Glutamatergic neuron (in vitro differentiated cells): Measurements from ENCODE around the gene GFOD1. TPM values are rescaled to one million over a fixed set of nuclear protein-coding genes. Genes with fewer than 3 reads are reported as not detected.
A peak's percentile ranks its signal among the peaks of the same experiment; 100 is the strongest.

ENCODE experiments used
- DNase-seq: peaks from one replicate; pipeline ENCODE4 v3.0.0; 2022
- H3K27ac Mint-ChIP-seq: one replicate; pipeline ENCODE4 v1.8.0; 2020; ENCODE audit warnings: mild to moderate bottlenecking, mixed read lengths, inconsistent platforms; ENCODE audit not compliant: unreplicated experiment
- H3K27me3 Mint-ChIP-seq: one replicate; pipeline ENCODE4 v1.8.0; 2020; ENCODE audit warnings: mild to moderate bottlenecking, moderate library complexity, mixed read lengths, inconsistent platforms; ENCODE audit not compliant: unreplicated experiment
- H3K36me3 Mint-ChIP-seq: one replicate; pipeline ENCODE4 v1.8.0; 2020; ENCODE audit warnings: mild to moderate bottlenecking, mixed read lengths, inconsistent platforms; ENCODE audit not compliant: unreplicated experiment
- H3K4me1 Mint-ChIP-seq: one replicate; pipeline ENCODE4 v1.8.0; 2020; ENCODE audit warnings: mild to moderate bottlenecking, low read depth, mixed read lengths, inconsistent platforms; ENCODE audit not compliant: unreplicated experiment
- H3K4me3 Mint-ChIP-seq: one replicate; pipeline ENCODE4 v1.8.0; 2020; ENCODE audit warnings: mild to moderate bottlenecking, mixed read lengths, inconsistent platforms; ENCODE audit not compliant: unreplicated experiment
- H3K9me3 Mint-ChIP-seq: one replicate; pipeline ENCODE4 v1.8.0; 2020; ENCODE audit warnings: mild to moderate bottlenecking, moderate library complexity, mixed read lengths, inconsistent platforms; ENCODE audit not compliant: unreplicated experiment
- total RNA-seq: library from RNA; stranded (reverse); fragmentation: NEBNext Ultra II Directional; extraction: Animal tissue kit (Norgen Biotek cat#: 25700); gene quantifications from one replicate; pipeline ENCODE4 v1.2.1, GENCODE V29; 2021; ENCODE audit not compliant: unreplicated experiment
- TF ChIP-seq, protein P1 (sequence below): fragments of 200-600 bp; sonication (generic); IDR thresholded peaks from one replicate; pipeline ENCODE4 v1.5.0; 2021; ENCODE audit not compliant: partially characterized antibody, unreplicated experiment

Gene GFOD1
- total RNA-seq, 1 donor from 2014 or later, result 4.1 TPM

DNA sequence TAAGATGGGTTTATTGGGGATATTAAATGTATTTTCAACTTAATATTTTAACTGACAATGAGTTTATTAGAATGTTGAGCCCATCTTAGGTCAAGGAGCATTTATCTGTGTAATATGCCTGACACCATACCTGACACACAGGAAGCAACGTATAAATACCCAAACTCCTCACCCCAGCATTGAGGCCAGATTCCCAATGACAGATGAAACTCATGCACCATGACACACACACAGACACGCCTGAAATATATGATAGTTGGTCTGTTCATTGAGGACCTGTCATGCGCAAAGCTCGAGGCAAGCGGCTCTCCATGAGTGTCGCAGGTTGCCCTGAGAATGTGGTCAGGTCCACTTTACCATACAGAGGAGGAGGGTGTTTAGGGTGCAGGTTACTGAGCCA, 64.1 kb downstream of the GFOD1 start:
- H3K36me3 Mint-ChIP-seq, result peaks cover 4% of the 10 kb centered on the region
- H3K9me3 Mint-ChIP-seq, result no peaks in the 10 kb centered on the region
- peaks cover 2% of the 10 kb centered on the region for H3K27me3 Mint-ChIP-seq
- TF ChIP-seq, protein P1, sequence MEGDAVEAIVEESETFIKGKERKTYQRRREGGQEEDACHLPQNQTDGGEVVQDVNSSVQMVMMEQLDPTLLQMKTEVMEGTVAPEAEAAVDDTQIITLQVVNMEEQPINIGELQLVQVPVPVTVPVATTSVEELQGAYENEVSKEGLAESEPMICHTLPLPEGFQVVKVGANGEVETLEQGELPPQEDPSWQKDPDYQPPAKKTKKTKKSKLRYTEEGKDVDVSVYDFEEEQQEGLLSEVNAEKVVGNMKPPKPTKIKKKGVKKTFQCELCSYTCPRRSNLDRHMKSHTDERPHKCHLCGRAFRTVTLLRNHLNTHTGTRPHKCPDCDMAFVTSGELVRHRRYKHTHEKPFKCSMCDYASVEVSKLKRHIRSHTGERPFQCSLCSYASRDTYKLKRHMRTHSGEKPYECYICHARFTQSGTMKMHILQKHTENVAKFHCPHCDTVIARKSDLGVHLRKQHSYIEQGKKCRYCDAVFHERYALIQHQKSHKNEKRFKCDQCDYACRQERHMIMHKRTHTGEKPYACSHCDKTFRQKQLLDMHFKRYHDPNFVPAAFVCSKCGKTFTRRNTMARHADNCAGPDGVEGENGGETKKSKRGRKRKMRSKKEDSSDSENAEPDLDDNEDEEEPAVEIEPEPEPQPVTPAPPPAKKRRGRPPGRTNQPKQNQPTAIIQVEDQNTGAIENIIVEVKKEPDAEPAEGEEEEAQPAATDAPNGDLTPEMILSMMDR, result no peak
- no peak overlapping the region for H3K4me3 Mint-ChIP-seq
- H3K4me1 Mint-ChIP-seq, result peaks cover 23% of the 10 kb centered on the region
- no peak for DNase-seq
- no peak overlapping the region for H3K27ac Mint-ChIP-seq

DNA sequence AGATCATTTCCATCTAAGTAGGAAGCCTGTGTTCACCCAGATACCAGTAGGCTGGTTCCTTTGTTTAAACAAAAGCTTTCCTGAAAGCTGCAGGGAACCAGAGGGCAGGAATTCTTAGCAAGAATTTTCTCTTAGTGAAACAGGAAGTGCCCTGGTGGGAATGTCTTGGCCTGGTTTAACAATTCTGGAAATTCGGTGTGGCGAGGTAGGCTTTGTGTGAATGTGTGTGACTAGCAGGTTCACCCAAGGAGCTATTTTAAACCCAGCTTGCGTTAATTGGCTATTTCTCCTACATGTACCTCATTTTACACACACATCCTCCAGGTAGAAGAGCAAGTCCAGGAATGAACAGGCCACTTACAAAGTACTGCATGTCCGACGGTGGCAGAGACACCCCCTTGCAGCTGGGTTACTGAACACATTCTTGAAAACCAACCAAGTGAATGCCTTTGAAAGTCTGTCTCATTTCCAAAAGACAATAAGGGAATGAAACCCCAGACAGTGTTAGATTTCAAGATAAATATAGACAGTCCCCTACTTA, 64.6 kb downstream of the GFOD1 start:
- no peak for DNase-seq
- Mint-ChIP-seq H3K9me3 (no peaks in the 10 kb centered on the region), H3K36me3 (peaks cover 4% of the 10 kb centered on the region), H3K4me3 (no peak overlapping the region), H3K4me1 (peaks cover 24% of the 10 kb centered on the region), H3K27me3 (peaks cover 2% of the 10 kb centered on the region), H3K27ac (no peak overlapping the region)
- TF ChIP-seq, protein P1, result no peak

DNA sequence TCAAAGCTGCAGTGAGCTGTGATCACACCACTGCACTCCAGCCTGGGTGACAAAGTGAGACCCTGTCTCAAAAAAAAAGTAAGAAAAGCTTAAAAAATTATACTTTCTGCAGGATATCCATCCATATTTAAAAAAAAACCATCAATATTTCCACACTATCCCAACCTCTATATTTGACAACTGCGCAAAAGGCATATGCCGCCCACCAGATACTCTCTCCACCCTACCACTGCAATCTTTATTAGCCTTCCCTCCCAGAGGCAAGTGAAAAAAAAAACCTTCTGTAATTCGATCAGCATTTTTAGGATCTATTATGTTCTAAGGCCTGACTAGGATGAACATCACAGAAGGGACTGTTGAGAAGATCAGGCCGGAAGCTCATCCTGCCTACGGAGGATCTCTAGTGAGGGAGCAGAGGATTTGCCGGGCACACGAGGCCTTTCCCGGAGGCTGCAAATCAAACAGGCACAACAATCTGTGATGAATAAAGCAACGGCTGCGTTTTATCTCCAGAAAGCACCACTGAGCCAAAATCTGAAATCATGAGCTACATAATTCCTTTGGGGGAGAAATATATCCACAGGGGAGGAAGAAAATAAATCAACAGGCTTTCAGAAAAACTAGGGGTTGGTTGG, 65.9 kb downstream of the GFOD1 start:
- TF ChIP-seq, protein P1, result no peak
- Mint-ChIP-seq H3K27ac (no peak overlapping the region), H3K4me1 (peaks cover 27% of the 10 kb centered on the region), H3K4me3 (no peak overlapping the region), H3K27me3 (peaks cover 2% of the 10 kb centered on the region), H3K9me3 (no peaks in the 10 kb centered on the region), H3K36me3 (peaks cover 4% of the 10 kb centered on the region)
- DNase-seq, result no peak

DNA sequence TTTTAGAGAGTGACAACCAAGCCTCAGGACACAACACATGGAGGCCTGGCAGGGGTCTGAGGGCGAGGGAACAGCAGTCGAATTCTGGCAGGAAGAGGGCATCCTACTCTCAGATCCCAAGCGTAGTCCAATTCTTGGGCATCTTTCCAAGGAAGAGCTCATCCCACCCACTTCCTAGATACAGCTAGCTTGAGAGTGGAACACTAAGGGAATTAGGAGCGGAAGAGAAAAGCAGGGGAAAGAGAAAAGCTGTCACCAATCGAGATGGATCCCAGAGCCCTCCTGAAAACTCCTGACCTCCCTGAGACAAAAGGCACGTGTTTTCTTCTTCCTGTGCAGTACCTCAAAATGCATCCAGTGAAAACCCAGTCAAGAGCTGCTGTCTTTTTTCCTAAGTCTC, 67.1 kb downstream of the GFOD1 start:
- no peaks in the 10 kb centered on the region for H3K9me3 Mint-ChIP-seq
- TF ChIP-seq, protein P1, result no peak
- DNase-seq, result no peak
- H3K4me1 Mint-ChIP-seq, result peaks cover 27% of the 10 kb centered on the region
- H3K27me3 Mint-ChIP-seq, result peaks cover 2% of the 10 kb centered on the region
- H3K27ac Mint-ChIP-seq, result no peak overlapping the region
- no peak overlapping the region for H3K4me3 Mint-ChIP-seq
- H3K36me3 Mint-ChIP-seq, result peaks cover 4% of the 10 kb centered on the region

DNA sequence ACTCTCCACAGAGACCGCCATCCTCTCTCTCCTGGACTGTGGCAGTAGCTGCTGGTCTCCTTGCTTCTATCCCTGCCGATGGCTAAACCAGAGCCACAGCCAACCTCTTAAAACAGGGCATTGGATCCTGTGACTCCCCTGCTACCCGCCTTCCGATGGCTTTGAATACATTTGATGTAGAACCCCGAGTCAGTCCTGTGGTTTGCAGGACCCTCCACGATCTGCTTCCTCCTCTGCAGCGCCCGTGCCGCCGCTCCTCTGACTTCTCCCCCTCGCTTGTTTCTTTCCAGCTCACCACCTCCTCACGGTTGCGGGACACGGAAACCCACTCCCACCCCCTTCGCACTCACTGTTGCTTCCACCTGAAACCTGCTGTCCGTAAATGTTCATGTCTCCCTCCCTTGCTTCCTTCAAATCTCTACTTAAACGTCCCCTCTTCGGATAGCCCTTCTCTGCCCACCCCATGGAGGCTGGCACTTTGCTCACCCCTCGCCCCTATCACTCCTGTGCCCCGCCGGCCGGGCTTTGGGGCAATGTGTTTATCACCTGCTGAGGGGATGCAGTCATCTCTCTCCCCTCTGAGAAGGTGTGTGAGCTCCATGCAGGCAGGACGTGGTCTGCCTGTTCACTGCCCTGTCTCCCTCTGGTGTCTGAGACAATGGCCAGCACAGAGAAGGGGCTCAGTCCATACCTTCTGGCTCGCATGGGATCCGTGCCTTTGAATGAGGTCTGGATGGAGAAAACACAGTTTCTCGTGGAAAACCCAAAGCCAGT, 67.8 kb downstream of the GFOD1 start:
- peaks cover 2% of the 10 kb centered on the region for H3K27me3 Mint-ChIP-seq
- H3K27ac Mint-ChIP-seq, result no peak overlapping the region
- no peaks in the 10 kb centered on the region for H3K9me3 Mint-ChIP-seq
- H3K4me1 Mint-ChIP-seq, result peaks cover 27% of the 10 kb centered on the region
- H3K4me3 Mint-ChIP-seq, result peak overlapping the region; percentile 62
- TF ChIP-seq, protein P1, result no peak
- no peak for DNase-seq
- H3K36me3 Mint-ChIP-seq, result peaks cover 4% of the 10 kb centered on the region
